ENCODE data around the gene SPEG. TPM values are rescaled to one million over a fixed set of nuclear protein-coding genes. Genes with fewer than 3 reads are reported as not detected.

SPEG gene
- polyA plus RNA-seq, 1 donor (not counting 4 experiments of a cell fraction or from before 2014, with no cell fraction given), result 18.8 TPM

DNA sequence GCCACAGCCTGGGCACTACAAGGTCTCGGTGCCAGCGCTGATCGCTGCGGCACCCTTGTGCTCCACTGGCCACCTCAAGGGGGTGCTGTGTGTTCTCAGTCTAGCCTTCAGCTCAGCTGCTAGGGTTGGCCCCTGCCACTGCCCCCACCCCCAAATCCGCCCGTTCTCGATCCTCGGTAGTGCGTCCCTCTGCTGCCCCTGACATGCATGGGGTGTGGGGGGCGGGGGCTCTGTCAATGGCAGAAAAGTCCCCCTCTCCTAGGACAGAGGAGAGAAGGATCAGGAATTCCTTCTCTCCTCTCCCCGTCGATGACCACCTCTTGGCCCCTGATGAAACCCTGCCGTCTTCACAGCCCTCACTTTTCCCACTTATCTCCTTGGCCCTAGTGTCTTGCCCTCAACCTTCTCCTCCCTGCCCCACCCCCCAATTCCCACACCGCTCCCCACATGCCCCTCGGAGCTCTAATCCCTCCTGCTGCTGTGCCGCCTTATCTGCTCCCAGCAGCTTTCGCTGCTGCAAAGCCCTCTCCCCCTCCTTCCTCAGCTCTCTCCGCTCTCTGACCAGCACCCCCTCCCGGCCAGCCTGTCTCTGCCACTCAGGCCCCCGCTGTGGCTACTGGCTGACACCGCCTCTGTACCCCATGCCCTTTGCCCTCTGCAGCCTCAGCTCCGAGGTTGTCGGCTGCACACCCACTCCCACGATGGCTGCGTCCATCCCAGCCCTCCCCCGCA lies 75.3 kb downstream of the SPEG start:
- TF ChIP-seq, protein P1, sequence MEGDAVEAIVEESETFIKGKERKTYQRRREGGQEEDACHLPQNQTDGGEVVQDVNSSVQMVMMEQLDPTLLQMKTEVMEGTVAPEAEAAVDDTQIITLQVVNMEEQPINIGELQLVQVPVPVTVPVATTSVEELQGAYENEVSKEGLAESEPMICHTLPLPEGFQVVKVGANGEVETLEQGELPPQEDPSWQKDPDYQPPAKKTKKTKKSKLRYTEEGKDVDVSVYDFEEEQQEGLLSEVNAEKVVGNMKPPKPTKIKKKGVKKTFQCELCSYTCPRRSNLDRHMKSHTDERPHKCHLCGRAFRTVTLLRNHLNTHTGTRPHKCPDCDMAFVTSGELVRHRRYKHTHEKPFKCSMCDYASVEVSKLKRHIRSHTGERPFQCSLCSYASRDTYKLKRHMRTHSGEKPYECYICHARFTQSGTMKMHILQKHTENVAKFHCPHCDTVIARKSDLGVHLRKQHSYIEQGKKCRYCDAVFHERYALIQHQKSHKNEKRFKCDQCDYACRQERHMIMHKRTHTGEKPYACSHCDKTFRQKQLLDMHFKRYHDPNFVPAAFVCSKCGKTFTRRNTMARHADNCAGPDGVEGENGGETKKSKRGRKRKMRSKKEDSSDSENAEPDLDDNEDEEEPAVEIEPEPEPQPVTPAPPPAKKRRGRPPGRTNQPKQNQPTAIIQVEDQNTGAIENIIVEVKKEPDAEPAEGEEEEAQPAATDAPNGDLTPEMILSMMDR (optimal IDR thresholded peaks at IDR 0.05 in 1 of 3, IDR thresholded peaks at IDR 0.05 in 1 of 3, conservative IDR thresholded peaks at IDR 0.05 in 1 of 3; ENCODE audit: extremely low read depth in 1 of 3, insufficient read depth in 2 of 3, low read length in 3 of 3), result peak; percentile 77 to 94 (median 92)
- TF ChIP-seq EZH2 (IDR thresholded peaks at IDR 0.05; ENCODE audit: low read length), result peak; percentile 89
- H3K9me3 ChIP-seq (ENCODE audit: control insufficient read depth, low read depth, low read length), result no peaks in the 10 kb centered on the region
- H2AFZ ChIP-seq (ENCODE audit: control insufficient read depth, low read length), result no peak overlapping the region
- dilution Hi-C loops (cut with MboI; ENCODE audit: extremely low pct_ligation_motif_present, low sequenced_read_pairs), result no loop called here
- no peak overlapping the region for H3K4me3 ChIP-seq (ENCODE audit: control insufficient read depth in 2 of 3, extremely low read depth in 1 of 3, insufficient read depth in 2 of 3, low read depth in 1 of 3, low read length in 3 of 3)
- H3K4me2 ChIP-seq (ENCODE audit: control insufficient read depth, extremely low read depth, insufficient read depth, low read depth, low read length), result peak overlapping the region; percentile 32
- DNase-seq (ENCODE audit: low read depth, low spot score) (no peak), FAIRE-seq (no peak)
- no peak overlapping the region for H3K27ac ChIP-seq (ENCODE audit: control insufficient read depth, insufficient read depth, low read length)
- no peaks in the 10 kb centered on the region for H3K4me1 ChIP-seq (ENCODE audit: control insufficient read depth, extremely low read depth, insufficient read depth, low read length)
- H3K36me3 ChIP-seq (ENCODE audit: control insufficient read depth in 2 of 2, extremely low read depth in 1 of 2, insufficient read depth in 2 of 2, low read length in 2 of 2), result peaks cover 0 to 7% of the 10 kb centered on the region in 2 experiments
- H3K79me2 ChIP-seq (ENCODE audit: control insufficient read depth, insufficient read depth, low read length), result no peaks in the 10 kb centered on the region
- H3K9me1 ChIP-seq (ENCODE audit: control insufficient read depth, extremely low read depth, insufficient read depth, low read length), result no peaks in the 10 kb centered on the region
- H3K27me3 ChIP-seq (ENCODE audit: control insufficient read depth, extremely low read depth, insufficient read depth, low read length), result peaks cover 55% of the 10 kb centered on the region
- H4K20me1 ChIP-seq (ENCODE audit: control insufficient read depth, extremely low read depth, insufficient read depth, low read length), result peaks cover 4% of the 10 kb centered on the region
- H3K9ac ChIP-seq (ENCODE audit: control insufficient read depth, extremely low read depth, insufficient read depth, low read length), result no peak overlapping the region

DNA sequence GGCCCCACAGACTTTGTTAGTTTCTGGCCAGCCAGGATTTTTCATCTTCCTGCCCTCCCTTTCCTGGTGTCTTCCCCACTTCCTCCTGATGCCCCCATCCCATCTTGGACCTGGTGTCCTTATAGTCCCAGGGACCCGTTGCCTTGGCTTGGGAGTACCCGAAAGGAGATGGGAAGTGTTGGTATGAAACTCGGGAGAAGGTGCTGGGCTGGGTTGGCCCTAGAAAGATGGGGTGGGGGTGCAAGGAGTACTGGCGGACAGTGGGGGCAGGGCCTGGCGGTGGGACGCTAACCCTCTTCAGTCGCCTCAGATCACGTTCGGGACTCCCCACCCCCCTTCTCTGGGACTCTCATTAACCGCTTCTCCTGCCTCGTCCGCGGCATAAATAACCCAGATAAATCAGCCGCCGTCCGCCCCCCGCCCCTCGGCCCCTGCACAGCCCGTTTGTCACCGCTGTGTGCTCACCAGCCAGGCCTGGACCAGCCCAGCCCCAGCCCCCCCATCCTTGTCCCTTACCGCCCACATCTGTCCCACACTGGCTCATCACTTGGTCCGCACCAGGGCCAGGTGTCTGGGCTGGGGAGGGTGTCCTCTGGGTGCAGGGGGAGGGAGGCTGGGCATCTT lies 76.0 kb downstream of the SPEG start:
- peak; percentile 78 for TF ChIP-seq EZH2 (IDR thresholded peaks at IDR 0.05; ENCODE audit: low read length)
- TF ChIP-seq, protein P1 (optimal IDR thresholded peaks at IDR 0.05 in 1 of 3, IDR thresholded peaks at IDR 0.05 in 1 of 3, conservative IDR thresholded peaks at IDR 0.05 in 1 of 3; ENCODE audit: extremely low read depth in 1 of 3, insufficient read depth in 2 of 3, low read length in 3 of 3), result no peak
- no peak overlapping the region for H3K4me3 ChIP-seq (ENCODE audit: control insufficient read depth in 2 of 3, extremely low read depth in 1 of 3, insufficient read depth in 2 of 3, low read depth in 1 of 3, low read length in 3 of 3)
- no peak overlapping the region for H3K27ac ChIP-seq (ENCODE audit: control insufficient read depth, insufficient read depth, low read length)
- peaks cover 0 to 5% of the 10 kb centered on the region in 2 experiments for H3K36me3 ChIP-seq (ENCODE audit: control insufficient read depth in 2 of 2, extremely low read depth in 1 of 2, insufficient read depth in 2 of 2, low read length in 2 of 2)
- no peaks in the 10 kb centered on the region for H3K4me1 ChIP-seq (ENCODE audit: control insufficient read depth, extremely low read depth, insufficient read depth, low read length)
- dilution Hi-C loops (cut with MboI; ENCODE audit: extremely low pct_ligation_motif_present, low sequenced_read_pairs), result no loop called here
- no peaks in the 10 kb centered on the region for H3K79me2 ChIP-seq (ENCODE audit: control insufficient read depth, insufficient read depth, low read length)
- no peak overlapping the region for H3K9ac ChIP-seq (ENCODE audit: control insufficient read depth, extremely low read depth, insufficient read depth, low read length)
- peaks cover 61% of the 10 kb centered on the region for H3K27me3 ChIP-seq (ENCODE audit: control insufficient read depth, extremely low read depth, insufficient read depth, low read length)
- no peak overlapping the region for H3K4me2 ChIP-seq (ENCODE audit: control insufficient read depth, extremely low read depth, insufficient read depth, low read depth, low read length)
- DNase-seq (ENCODE audit: low read depth, low spot score), result no peak
- H4K20me1 ChIP-seq (ENCODE audit: control insufficient read depth, extremely low read depth, insufficient read depth, low read length), result peaks cover 4% of the 10 kb centered on the region
- H3K9me1 ChIP-seq (ENCODE audit: control insufficient read depth, extremely low read depth, insufficient read depth, low read length), result no peaks in the 10 kb centered on the region
- no peak overlapping the region for H2AFZ ChIP-seq (ENCODE audit: control insufficient read depth, low read length)
- H3K9me3 ChIP-seq (ENCODE audit: control insufficient read depth, low read depth, low read length), result no peaks in the 10 kb centered on the region
- no peak for FAIRE-seq
